ENCODE data around the gene ZNF675.
"Not testable (repeated sequence)": the region's sequence is repeated elsewhere in the genome, so short reads cannot be mapped to it uniquely, and the experiment has no call there.

Gene ZNF675

GRCh38 chr19:23686621-23687423 is at the start of gene ZNF675:
Gene ZNF675 (minus strand): TSS chr19:23687212. CDS start chr19:23687033, 179 bp downstream.
- Histone ChIP-seq H3K9me3 (ENCODE audit: control insufficient read depth, low read depth, low read length) (no peaks in the 10 kb centered on the region), H3K4me3 (ENCODE audit: low read length) (peak within 1 kb of the TSS; percentile 95), H3K36me3 (ENCODE audit: control insufficient read depth, low read depth, low read length) (peaks cover 3% of the 10 kb centered on the region), H3K4me1 (ENCODE audit: control insufficient read depth, low read depth, low read length) (peaks cover 9% of the 10 kb centered on the region), H3K9ac (ENCODE audit: low read length) (peak within 1 kb of the TSS; percentile 97), H3K27me3 (ENCODE audit: control insufficient read depth, insufficient read depth, low read length) (no peaks in the 10 kb centered on the region), H3K27ac (ENCODE audit: low read length) (peak within 1 kb of the TSS; percentile 97)

- H3K27ac ChIP-seq (ENCODE audit: low read length); H3K4me3 ChIP-seq (ENCODE audit: low read length); H3K9ac ChIP-seq (ENCODE audit: low read length); H3K9me3 ChIP-seq (ENCODE audit: control insufficient read depth, low read depth, low read length); H3K27me3 ChIP-seq (ENCODE audit: control insufficient read depth, insufficient read depth, low read length); H3K4me1 ChIP-seq (ENCODE audit: control insufficient read depth, low read depth, low read length); H3K36me3 ChIP-seq (ENCODE audit: control insufficient read depth, low read depth, low read length): not testable (repeated sequence)
Measured at GRCh38 chr19:23730729-23731465, 43.9 kb upstream of the ZNF675 start.

GRCh38 chr19:23724161-23724560 is 37.1 kb upstream of the ZNF675 start:
- not testable (repeated sequence) for H3K9ac ChIP-seq (ENCODE audit: low read length); H3K36me3 ChIP-seq (ENCODE audit: control insufficient read depth, low read depth, low read length); H3K27ac ChIP-seq (ENCODE audit: low read length); H3K4me3 ChIP-seq (ENCODE audit: low read length); H3K27me3 ChIP-seq (ENCODE audit: control insufficient read depth, insufficient read depth, low read length); H3K4me1 ChIP-seq (ENCODE audit: control insufficient read depth, low read depth, low read length)
- peaks cover 11% of the 10 kb centered on the region for H3K9me3 ChIP-seq (ENCODE audit: control insufficient read depth, low read depth, low read length)

GRCh38 chr19:23718802-23719201 is 31.8 kb upstream of the ZNF675 start:
- Histone ChIP-seq H3K9me3 (ENCODE audit: control insufficient read depth, low read depth, low read length) (peaks cover 14% of the 10 kb centered on the region), H3K27ac (ENCODE audit: low read length) (no peak overlapping the region), H3K4me1 (ENCODE audit: control insufficient read depth, low read depth, low read length) (no peaks in the 10 kb centered on the region), H3K36me3 (ENCODE audit: control insufficient read depth, low read depth, low read length) (no peaks in the 10 kb centered on the region), H3K9ac (ENCODE audit: low read length) (no peak overlapping the region), H3K27me3 (ENCODE audit: control insufficient read depth, insufficient read depth, low read length) (no peaks in the 10 kb centered on the region), H3K4me3 (ENCODE audit: low read length) (peak overlapping the region; percentile 27)

GRCh38 chr19:23716792-23717191 is 29.8 kb upstream of the ZNF675 start:
- Histone ChIP-seq H3K9me3 (ENCODE audit: control insufficient read depth, low read depth, low read length) (peaks cover 14% of the 10 kb centered on the region), H3K27ac (ENCODE audit: low read length) (no peak overlapping the region), H3K27me3 (ENCODE audit: control insufficient read depth, insufficient read depth, low read length) (no peaks in the 10 kb centered on the region), H3K9ac (ENCODE audit: low read length) (no peak overlapping the region), H3K4me1 (ENCODE audit: control insufficient read depth, low read depth, low read length) (no peaks in the 10 kb centered on the region), H3K4me3 (ENCODE audit: low read length) (no peak overlapping the region), H3K36me3 (ENCODE audit: control insufficient read depth, low read depth, low read length) (no peaks in the 10 kb centered on the region)

GRCh38 chr19:23709347-23709746 is 22.3 kb upstream of the ZNF675 start:
- H3K9me3 ChIP-seq (ENCODE audit: control insufficient read depth, low read depth, low read length): peaks cover 5% of the 10 kb centered on the region
- H3K27ac ChIP-seq (ENCODE audit: low read length): no peak overlapping the region
- no peaks in the 10 kb centered on the region for H3K27me3 ChIP-seq (ENCODE audit: control insufficient read depth, insufficient read depth, low read length)
- no peaks in the 10 kb centered on the region for H3K4me1 ChIP-seq (ENCODE audit: control insufficient read depth, low read depth, low read length)
- H3K4me3 ChIP-seq (ENCODE audit: low read length): no peak overlapping the region
- no peaks in the 10 kb centered on the region for H3K36me3 ChIP-seq (ENCODE audit: control insufficient read depth, low read depth, low read length)
- H3K9ac ChIP-seq (ENCODE audit: low read length): no peak overlapping the region

GRCh38 chr19:23706657-23707056 is 19.6 kb upstream of the ZNF675 start:
- no peaks in the 10 kb centered on the region for H3K36me3 ChIP-seq (ENCODE audit: control insufficient read depth, low read depth, low read length)
- no peak overlapping the region for H3K27ac ChIP-seq (ENCODE audit: low read length)

GRCh38 chr19:23699521-23699860 is 12.5 kb upstream of the ZNF675 start:
- no peaks in the 10 kb centered on the region for H3K27me3 ChIP-seq (ENCODE audit: control insufficient read depth, insufficient read depth, low read length)
- H3K27ac ChIP-seq (ENCODE audit: low read length): no peak overlapping the region
- no peaks in the 10 kb centered on the region for H3K4me1 ChIP-seq (ENCODE audit: control insufficient read depth, low read depth, low read length)
- H3K9me3 ChIP-seq (ENCODE audit: control insufficient read depth, low read depth, low read length): peaks cover 41% of the 10 kb centered on the region
- no peak overlapping the region for H3K4me3 ChIP-seq (ENCODE audit: low read length)
- no peaks in the 10 kb centered on the region for H3K36me3 ChIP-seq (ENCODE audit: control insufficient read depth, low read depth, low read length)
- no peak overlapping the region for H3K9ac ChIP-seq (ENCODE audit: low read length)

More at GRCh38 chr19:23706657-23707056, 19.6 kb upstream of the ZNF675 start:
- Histone ChIP-seq H3K4me1 (ENCODE audit: control insufficient read depth, low read depth, low read length) (no peaks in the 10 kb centered on the region), H3K9ac (ENCODE audit: low read length) (no peak overlapping the region), H3K9me3 (ENCODE audit: control insufficient read depth, low read depth, low read length) (peaks cover 19% of the 10 kb centered on the region), H3K27me3 (ENCODE audit: control insufficient read depth, insufficient read depth, low read length) (no peaks in the 10 kb centered on the region), H3K4me3 (ENCODE audit: low read length) (no peak overlapping the region)

- H3K4me1 ChIP-seq (ENCODE audit: control insufficient read depth, low read depth, low read length): no peaks in the 10 kb centered on the region
- no peak overlapping the region for H3K27ac ChIP-seq (ENCODE audit: low read length)
- H3K9ac ChIP-seq (ENCODE audit: low read length): no peak overlapping the region
- peaks cover 38% of the 10 kb centered on the region for H3K9me3 ChIP-seq (ENCODE audit: control insufficient read depth, low read depth, low read length)
- no peaks in the 10 kb centered on the region for H3K27me3 ChIP-seq (ENCODE audit: control insufficient read depth, insufficient read depth, low read length)
- H3K36me3 ChIP-seq (ENCODE audit: control insufficient read depth, low read depth, low read length): no peaks in the 10 kb centered on the region
- no peak overlapping the region for H3K4me3 ChIP-seq (ENCODE audit: low read length)
Measured at GRCh38 chr19:23698711-23699520, 11.9 kb upstream of the ZNF675 start.

- not testable (repeated sequence) for H3K27ac ChIP-seq (ENCODE audit: low read length); H3K27me3 ChIP-seq (ENCODE audit: control insufficient read depth, insufficient read depth, low read length)
Measured at GRCh38 chr19:23692937-23693336, 5.9 kb upstream of the ZNF675 start.

GRCh38 chr19:23673132-23673531 is 13.9 kb downstream of the ZNF675 start:
- Histone ChIP-seq H3K4me1 (ENCODE audit: control insufficient read depth, low read depth, low read length) (no peaks in the 10 kb centered on the region), H3K27me3 (ENCODE audit: control insufficient read depth, insufficient read depth, low read length) (no peaks in the 10 kb centered on the region), H3K9me3 (ENCODE audit: control insufficient read depth, low read depth, low read length) (no peaks in the 10 kb centered on the region), H3K36me3 (ENCODE audit: control insufficient read depth, low read depth, low read length) (no peaks in the 10 kb centered on the region), H3K27ac (ENCODE audit: low read length) (no peak overlapping the region), H3K4me3 (ENCODE audit: low read length) (no peak overlapping the region), H3K9ac (ENCODE audit: low read length) (no peak overlapping the region)

More at GRCh38 chr19:23692937-23693336, 5.9 kb upstream of the ZNF675 start:
- H3K4me1 ChIP-seq (ENCODE audit: control insufficient read depth, low read depth, low read length); H3K9ac ChIP-seq (ENCODE audit: low read length); H3K4me3 ChIP-seq (ENCODE audit: low read length); H3K36me3 ChIP-seq (ENCODE audit: control insufficient read depth, low read depth, low read length): not testable (repeated sequence)
- peaks cover 23% of the 10 kb centered on the region for H3K9me3 ChIP-seq (ENCODE audit: control insufficient read depth, low read depth, low read length)
